Panc1 (cell line): ENCODE results near the gene PARP2. TPM values are rescaled to one million over a fixed set of nuclear protein-coding genes. Genes with fewer than 3 reads are reported as not detected.

Source experiments
- ATAC-seq: fragments of 200-7000 bp; cut with Tn5 transposase; 2 replicates; pipeline ENCODE4 v1.9.1; 2020; ENCODE audit warnings: mild to moderate bottlenecking, moderate library complexity
- BruUV-seq: library from RNA; stranded (reverse); fragments of 400-500 nt; replicated peaks from 2 replicates; lab custom pipeline; 2021; lab: Mats Ljungman, UMichigan
- CTCF ChIA-PET: fragments of 300-600 bp; sonication (Branson Sonifier 250); formaldehyde crosslinking; loops from one replicate; lab custom pipeline; 2022; ENCODE audit warnings: antibody characterized with exemption; lab: Charles Lee
- POLR2A ChIA-PET: fragments of 300-600 bp; sonication (Branson Sonifier 250); formaldehyde crosslinking; loops from one replicate; lab custom pipeline; 2022; ENCODE audit warnings: antibody characterized with exemption; lab: Charles Lee
- DNase-seq: peaks from one replicate; pipeline ENCODE4 v3.0.0-alpha.2; 2010; ENCODE audit warnings: low read depth, low spot score
- H3K27ac ChIP-seq: 2 replicates; pipeline ENCODE4 v1.5.1; 2011; ENCODE audit warnings: mild to moderate bottlenecking, low read length, inconsistent platforms
- H3K27me3 ChIP-seq: fragments of 200-500 bp; sonication (Bioruptor generic); 2 replicates; pipeline ENCODE4 v1.6.0; 2014; ENCODE audit warnings: low read length, inconsistent platforms; ENCODE audit not compliant: control insufficient read depth, insufficient read depth
- H3K36me3 ChIP-seq: fragments of 200-500 bp; sonication (Bioruptor generic); 2 replicates; pipeline ENCODE4 v1.5.1; 2014; ENCODE audit warnings: inconsistent platforms, mild to moderate bottlenecking, low read length, moderate library complexity; ENCODE audit not compliant: control insufficient read depth, insufficient read depth
- H3K4me1 ChIP-seq: 2 replicates; pipeline ENCODE4 v1.5.1; 2011; ENCODE audit warnings: inconsistent platforms, mild to moderate bottlenecking, low read length, moderate library complexity; ENCODE audit not compliant: control insufficient read depth, insufficient read depth
- H3K4me3 ChIP-seq, 2 experiments: 2 replicates each; pipeline ENCODE4 v1.5.1; 2011 to 2012; ENCODE audit warnings: low read depth in 2 of 2, low read length in 2 of 2, mild to moderate bottlenecking in 2 of 2, inconsistent platforms in 1 of 2, moderate library complexity in 1 of 2
- H3K9me3 ChIP-seq: fragments of 200-500 bp; sonication (Bioruptor generic); 2 replicates; pipeline ENCODE4 v1.5.1; 2014; ENCODE audit warnings: low read depth, mild to moderate bottlenecking, inconsistent platforms, low read length, moderate library complexity; ENCODE audit not compliant: control insufficient read depth, insufficient read depth
- POLR2AphosphoS5 ChIP-seq: IDR thresholded peaks from 2 replicates; pipeline ENCODE4 v1.6.1; 2012; ENCODE audit warnings: mild to moderate bottlenecking, low read depth, low read length, moderate library complexity
- SIN3A ChIP-seq: IDR thresholded peaks from 2 replicates; pipeline ENCODE4 v1.6.1; 2012; ENCODE audit warnings: low read depth, mild to moderate bottlenecking, low read length, moderate library complexity, borderline replicate concordance; ENCODE audit not compliant: insufficient read depth
- TCF7L2 ChIP-seq: IDR thresholded peaks from 2 replicates; pipeline ENCODE4 v1.6.1; 2011; ENCODE audit warnings: mild to moderate bottlenecking, low read depth, low read length, inconsistent platforms
- in situ Hi-C: cut with HindIII; loops from 2 replicates; pipeline ENCODE4 v1.10.0; 2016; ENCODE audit warnings: low sequenced_read_pairs, low pct_unique_long_range_greater_than_20kb
- intact Hi-C: fragments of 100-400 bp; cut with micrococcal nuclease; formaldehyde crosslinking; loops from one replicate; pipeline ENCODE4 v1.10.0; 2022; ENCODE audit not compliant: unreplicated experiment
- total RNA-seq: library from RNA; stranded (reverse); gene quantifications from one replicate; pipeline ENCODE4 v1.2.1, GENCODE V29; 2021; ENCODE audit not compliant: unreplicated experiment
- TF ChIP-seq, protein P1 (sequence below): fragments of 450-650 bp; IDR thresholded peaks from 2 replicates; pipeline ENCODE4 v1.5.1; 2017; ENCODE audit warnings: mild to moderate bottlenecking
- TF ChIP-seq, protein P2 (sequence below), 2 experiments: IDR thresholded peaks; 2 replicates each; pipeline ENCODE4 v1.6.1; 2011 to 2012; ENCODE audit warnings: low read depth in 2 of 2, control low read depth in 1 of 2, low read length in 1 of 2, mild to moderate bottlenecking in 1 of 2, moderate library complexity in 1 of 2; ENCODE audit not compliant: insufficient read depth in 1 of 2

The PARP2 gene
- total RNA-seq, 1 experiment from 2014 or later = 26.6 TPM

DNA sequence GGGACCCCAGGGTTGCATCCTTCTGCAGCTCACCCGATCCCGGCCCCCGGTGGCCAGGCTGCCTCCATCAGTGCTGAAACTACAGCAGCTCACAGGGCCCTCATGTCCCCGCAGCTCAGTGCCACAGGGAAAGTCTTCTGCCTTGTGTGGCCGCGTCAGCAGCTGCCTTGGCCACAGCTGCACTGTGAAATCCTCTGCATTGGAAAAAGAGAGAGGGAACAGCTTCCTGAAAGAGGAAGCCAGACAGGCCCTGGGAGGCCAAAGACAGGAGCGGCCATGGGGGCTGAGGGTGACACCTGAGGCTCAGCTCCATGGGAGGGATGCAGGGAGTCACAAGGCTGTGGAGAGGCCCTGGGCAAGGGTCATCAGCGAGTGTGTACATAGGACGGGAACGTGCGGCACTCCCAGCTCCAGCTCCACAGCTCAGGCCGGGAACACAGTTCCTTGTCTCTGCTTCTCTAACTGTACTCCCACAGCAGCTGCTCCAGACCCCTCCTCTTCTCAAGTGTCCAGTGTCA lies 32.7 kb downstream of the PARP2 start:
- no peaks in the 10 kb centered on the region for H3K4me1 ChIP-seq
- ChIA-PET POLR2A (no interaction called here), CTCF (no interaction called here)
- ATAC-seq = no peak
- H3K36me3 ChIP-seq = no peaks in the 10 kb centered on the region; the same call in 1 of the 2 replicates
- intact Hi-C loops = no loop called here
- in situ Hi-C loops = no loop called here
- H3K4me3 ChIP-seq = no peak overlapping the region
- no TSS peak for BruUV-seq
- H3K27me3 ChIP-seq = no peaks in the 10 kb centered on the region
- no peaks in the 10 kb centered on the region for H3K9me3 ChIP-seq
- DNase-seq = no peak
- no peak overlapping the region for H3K27ac ChIP-seq
- TF ChIP-seq, protein P1, sequence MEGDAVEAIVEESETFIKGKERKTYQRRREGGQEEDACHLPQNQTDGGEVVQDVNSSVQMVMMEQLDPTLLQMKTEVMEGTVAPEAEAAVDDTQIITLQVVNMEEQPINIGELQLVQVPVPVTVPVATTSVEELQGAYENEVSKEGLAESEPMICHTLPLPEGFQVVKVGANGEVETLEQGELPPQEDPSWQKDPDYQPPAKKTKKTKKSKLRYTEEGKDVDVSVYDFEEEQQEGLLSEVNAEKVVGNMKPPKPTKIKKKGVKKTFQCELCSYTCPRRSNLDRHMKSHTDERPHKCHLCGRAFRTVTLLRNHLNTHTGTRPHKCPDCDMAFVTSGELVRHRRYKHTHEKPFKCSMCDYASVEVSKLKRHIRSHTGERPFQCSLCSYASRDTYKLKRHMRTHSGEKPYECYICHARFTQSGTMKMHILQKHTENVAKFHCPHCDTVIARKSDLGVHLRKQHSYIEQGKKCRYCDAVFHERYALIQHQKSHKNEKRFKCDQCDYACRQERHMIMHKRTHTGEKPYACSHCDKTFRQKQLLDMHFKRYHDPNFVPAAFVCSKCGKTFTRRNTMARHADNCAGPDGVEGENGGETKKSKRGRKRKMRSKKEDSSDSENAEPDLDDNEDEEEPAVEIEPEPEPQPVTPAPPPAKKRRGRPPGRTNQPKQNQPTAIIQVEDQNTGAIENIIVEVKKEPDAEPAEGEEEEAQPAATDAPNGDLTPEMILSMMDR = no peak
- no peak for TF ChIP-seq POLR2AphosphoS5
- TF ChIP-seq, protein P2, sequence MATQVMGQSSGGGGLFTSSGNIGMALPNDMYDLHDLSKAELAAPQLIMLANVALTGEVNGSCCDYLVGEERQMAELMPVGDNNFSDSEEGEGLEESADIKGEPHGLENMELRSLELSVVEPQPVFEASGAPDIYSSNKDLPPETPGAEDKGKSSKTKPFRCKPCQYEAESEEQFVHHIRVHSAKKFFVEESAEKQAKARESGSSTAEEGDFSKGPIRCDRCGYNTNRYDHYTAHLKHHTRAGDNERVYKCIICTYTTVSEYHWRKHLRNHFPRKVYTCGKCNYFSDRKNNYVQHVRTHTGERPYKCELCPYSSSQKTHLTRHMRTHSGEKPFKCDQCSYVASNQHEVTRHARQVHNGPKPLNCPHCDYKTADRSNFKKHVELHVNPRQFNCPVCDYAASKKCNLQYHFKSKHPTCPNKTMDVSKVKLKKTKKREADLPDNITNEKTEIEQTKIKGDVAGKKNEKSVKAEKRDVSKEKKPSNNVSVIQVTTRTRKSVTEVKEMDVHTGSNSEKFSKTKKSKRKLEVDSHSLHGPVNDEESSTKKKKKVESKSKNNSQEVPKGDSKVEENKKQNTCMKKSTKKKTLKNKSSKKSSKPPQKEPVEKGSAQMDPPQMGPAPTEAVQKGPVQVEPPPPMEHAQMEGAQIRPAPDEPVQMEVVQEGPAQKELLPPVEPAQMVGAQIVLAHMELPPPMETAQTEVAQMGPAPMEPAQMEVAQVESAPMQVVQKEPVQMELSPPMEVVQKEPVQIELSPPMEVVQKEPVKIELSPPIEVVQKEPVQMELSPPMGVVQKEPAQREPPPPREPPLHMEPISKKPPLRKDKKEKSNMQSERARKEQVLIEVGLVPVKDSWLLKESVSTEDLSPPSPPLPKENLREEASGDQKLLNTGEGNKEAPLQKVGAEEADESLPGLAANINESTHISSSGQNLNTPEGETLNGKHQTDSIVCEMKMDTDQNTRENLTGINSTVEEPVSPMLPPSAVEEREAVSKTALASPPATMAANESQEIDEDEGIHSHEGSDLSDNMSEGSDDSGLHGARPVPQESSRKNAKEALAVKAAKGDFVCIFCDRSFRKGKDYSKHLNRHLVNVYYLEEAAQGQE (IDR thresholded peaks at IDR 0.05; ENCODE audit: insufficient read depth in 1 of 2, low read depth in 2 of 2, low read length in 1 of 2) = no peak
- no peak for TF ChIP-seq TCF7L2
- no peak for TF ChIP-seq SIN3A

DNA sequence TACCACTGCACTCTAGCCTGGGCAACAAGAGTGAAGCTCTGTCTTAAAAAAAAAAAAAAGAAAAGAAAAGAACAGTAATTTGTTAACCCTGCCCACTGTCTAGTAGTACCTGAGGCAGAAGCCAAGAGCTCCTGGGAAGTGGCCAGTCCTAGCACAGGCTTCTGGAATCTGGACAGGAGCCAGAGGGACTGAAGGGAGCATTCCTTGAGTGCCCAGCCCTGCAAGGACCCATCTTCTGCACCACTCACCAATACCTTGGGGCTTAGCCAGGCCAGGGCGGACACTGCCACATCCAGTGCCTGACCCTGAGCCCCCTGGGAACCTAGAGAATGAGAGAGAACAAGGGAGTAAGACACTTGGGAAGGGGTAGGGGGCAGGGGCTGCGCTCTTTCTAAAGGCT lies 33.7 kb downstream of the PARP2 start:
- no peaks in the 10 kb centered on the region; the same call in 1 of the 2 replicates for H3K36me3 ChIP-seq

More for the DNA sequence above, 33.7 kb downstream of the PARP2 start:
- intact Hi-C loops = no loop called here
- Histone ChIP-seq H3K4me1 (no peaks in the 10 kb centered on the region), H3K9me3 (no peaks in the 10 kb centered on the region), H3K27ac (no peak overlapping the region), H3K27me3 (no peaks in the 10 kb centered on the region), H3K4me3 (no peak overlapping the region)
- TF ChIP-seq SIN3A (no peak), TCF7L2 (no peak), POLR2AphosphoS5 (no peak)
- TF ChIP-seq, protein P1 = no peak
- TF ChIP-seq, protein P2 (IDR thresholded peaks at IDR 0.05; ENCODE audit: insufficient read depth in 1 of 2, low read depth in 2 of 2, low read length in 1 of 2) = no peak
- no peak for DNase-seq
- ATAC-seq = no peak
- in situ Hi-C loops = no loop called here
- ChIA-PET POLR2A (no interaction called here), CTCF (no interaction called here)
- BruUV-seq = no TSS peak
